Stimulated activated CD4-positive, alpha-beta T cell treated with anti-CD3 and anti-CD28 coated beads, Interleukin-12 subunit alpha, Interleukin-12 subunit beta, amount 100 ng/mL, for 48 hours (primary cell): Measurements from ENCODE around the gene ZNF878.

Experiments
- DNase-seq, 3 donors: peaks; one replicate each; pipeline ENCODE4 v3.0.0-alpha.2; 2020; ENCODE audit warnings: low read depth in 2 of 3, low spot score in 1 of 3

Gene ZNF878

DNA sequence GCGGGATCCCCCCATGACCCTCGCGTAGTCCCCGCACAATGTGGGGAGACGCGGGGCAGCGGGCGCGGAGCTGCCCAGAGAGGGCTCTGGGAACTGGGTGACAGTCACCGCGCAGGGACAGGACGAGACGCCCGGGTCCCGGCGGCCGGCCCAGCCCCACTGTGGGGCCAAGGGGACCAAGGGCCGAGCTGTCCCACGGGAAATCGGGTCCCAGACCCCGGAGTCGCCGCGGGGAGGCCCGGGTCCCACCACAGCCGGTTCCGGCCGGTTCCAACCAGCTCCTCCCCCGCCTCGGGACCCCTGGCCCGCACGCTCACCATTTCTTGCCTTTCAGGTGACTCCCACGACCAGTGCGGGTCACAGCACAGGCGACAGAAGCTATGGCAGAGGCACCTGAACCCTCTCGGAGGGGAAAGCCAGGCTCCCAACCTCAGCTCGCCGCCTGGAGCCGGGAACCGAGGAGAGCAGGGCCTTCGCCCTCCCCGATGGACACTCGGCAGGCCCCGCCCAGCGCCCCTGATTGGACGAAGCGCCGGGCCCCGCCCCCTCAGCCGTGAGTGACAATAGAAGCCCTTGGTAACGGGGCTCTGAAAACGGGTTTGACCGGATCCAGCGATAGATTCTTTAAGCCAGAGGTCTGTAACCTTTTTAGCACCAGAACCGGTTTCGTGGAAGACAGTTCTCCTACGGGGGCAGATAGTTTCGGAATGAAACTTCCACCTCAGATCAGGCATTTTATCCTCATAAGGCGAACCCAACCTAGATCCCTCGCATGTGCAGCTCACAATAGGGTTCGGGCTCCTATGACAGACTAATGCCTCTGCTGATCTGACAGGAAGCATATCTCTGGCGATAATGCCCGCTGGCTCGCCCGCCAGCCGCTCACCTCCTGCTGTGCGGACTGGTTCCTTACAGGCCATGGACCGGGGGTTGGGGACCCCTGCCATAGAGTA lies 17.3 kb downstream of the ZNF878 start, which contains the start of gene ZNF433:
Gene ZNF433 (minus strand): TSS at position 460 of the 953 bp plus-strand sequence. CDS start 140 bp downstream, at position 320.
- DNase-seq = peak; percentile 38 to 73 (median 65)

DNA sequence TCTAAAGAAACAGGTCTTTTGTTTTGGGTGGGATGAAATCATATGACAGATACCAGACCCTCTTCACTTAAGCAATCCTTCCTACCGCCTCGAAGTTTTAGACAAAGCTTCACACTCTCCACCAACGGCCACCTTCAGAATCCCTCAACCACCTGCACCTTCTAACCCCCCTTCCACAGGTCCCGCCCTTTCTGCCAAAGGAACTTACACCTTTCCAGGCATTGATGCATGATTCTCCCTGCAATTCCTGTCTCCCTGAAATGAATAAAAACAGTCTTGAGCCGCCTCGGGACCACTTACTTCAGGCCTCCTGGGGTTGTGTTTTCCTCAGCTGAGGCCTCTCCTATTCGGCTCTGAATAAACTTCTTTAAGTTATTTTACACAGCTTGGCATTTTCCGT lies 18.1 kb downstream of the ZNF878 start:
- no peak for DNase-seq

DNA sequence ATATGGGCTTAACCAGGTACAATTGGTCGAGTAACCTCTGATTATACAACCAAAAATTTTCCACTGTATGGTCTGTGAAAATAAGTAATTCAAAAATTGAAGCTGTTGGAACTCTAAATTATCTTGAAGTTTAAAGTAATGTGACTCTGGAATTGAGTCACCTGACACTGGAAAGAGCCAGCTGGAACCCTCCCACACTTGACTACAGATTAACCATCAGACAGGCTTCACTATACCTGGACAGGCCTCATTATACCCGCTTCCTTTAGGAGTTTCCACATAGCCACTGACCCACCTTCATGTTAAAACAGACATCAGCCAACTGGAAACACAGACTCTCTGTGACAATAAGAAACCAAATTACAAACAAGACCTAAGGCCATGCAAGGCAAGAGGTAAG lies 18.6 kb downstream of the ZNF878 start:
- DNase-seq = no peak

DNA sequence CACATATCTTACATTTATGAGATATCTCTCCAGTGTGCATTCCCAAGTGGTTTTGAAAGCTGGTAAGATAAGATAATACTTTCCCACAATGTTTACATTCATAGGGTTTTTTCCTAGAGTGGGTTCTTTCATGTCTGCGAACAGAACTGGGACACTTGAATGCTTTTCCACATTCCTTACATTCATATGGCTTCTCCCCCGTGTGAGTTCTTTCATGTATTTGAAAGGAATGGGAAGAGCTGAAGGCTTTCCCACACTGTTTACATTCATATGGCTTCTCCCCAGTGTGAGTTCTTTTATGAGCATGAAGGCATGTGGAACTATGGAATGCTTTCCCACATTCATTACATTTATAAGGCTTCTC lies 37.0 kb downstream of the ZNF878 start:
- DNase-seq = no peak

DNA sequence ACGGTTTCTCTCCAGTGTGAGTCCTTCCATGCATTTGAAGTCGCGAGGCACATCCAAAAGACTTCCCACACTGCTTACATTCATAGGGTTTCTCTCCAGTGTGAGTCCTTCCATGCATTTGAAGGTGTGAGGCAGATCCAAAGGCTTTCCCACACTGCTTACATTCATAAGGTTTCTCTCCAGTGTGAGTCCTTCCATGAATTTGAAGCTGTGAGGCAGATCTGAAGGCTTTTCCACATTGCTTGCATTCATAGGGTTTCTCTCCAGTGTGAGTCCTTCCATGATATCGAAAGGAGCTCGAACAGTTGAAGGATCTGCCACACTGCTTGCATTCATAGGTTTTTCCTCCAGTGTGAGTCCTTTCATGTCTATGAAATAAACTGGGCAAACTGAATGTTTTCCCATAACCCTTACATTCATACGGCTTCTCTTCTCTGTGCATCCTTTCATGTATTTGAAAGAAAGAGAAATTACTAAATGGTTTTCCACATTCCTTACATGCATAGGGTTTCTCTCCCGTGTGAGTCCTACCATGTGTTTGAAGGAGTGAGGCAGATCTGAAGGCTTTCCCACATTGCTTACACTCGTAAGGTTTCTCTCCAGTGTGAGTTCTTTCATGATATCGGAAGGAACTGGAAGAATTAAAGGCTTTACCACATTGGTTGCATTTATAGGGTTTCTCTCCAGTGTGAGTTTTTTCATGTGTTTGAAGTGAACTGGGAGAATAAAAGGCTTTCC lies 37.6 kb downstream of the ZNF878 start:
- DNase-seq = no peak

DNA sequence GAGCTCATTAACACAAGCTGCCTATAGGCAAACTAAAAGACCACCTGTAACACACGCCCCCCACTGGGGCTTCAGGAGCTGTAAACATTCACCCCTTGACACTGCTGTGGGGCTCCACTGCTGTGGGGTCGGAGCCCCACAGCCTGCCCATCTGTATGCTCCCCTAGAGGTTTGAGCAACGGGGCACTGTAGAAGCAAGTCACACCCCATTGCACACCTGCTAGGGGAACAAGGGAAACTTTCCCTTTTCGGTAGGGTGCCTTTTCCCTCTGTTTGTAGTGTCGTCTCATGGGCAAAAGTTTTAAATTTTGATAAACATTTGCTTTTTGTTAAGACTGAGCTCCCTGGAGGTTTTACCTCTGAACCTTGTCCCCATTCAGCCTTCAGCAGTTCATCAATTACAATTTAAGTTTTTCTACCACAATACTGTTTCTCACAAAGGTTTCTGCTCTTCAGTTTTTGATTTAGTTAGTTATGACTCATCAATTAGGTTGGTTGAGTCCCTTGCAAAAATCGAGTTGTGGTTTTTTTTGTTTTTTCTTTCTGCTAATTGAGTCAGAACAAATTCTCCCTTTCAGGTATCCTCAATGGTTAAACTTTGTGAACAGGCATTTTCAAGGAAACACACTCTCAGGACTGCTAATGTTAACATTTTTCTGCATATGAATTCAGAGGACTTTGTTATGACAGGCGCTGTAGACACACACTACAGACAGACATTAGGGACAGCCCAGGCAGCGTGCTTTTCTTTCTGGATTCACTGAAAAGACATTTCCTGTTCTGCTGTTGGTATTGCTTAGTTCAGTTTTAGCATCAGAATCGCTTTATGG lies 52.4 kb downstream of the ZNF878 start:
- peak in 2 of 3 donors; percentile 11 to 20 for DNase-seq

DNA sequence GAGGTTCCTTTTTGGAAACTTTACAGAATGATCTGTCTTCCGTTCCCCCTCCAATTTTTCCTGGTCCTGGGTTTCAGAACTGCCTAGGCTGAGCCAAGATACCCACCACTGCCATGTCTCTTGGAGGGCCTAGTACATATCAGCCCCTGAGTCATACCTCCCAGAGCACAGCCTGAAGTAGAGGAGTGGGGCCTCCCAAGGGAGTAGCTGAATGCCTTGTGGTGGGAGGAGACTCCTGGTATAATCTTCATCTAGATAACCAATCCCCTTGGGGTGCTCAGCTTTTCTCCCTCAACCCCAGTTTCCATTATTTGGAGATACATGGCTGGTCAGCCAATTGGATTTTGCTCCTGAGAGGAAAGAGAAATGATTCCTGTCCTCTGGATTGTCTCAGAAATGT lies 57.6 kb downstream of the ZNF878 start:
- no peak for DNase-seq
